SK-N-SH (cell line): ENCODE results near the gene BLID. TPM values are rescaled to one million over a fixed set of nuclear protein-coding genes. Genes with fewer than 3 reads are reported as not detected.

Experiments used
- CTCF ChIA-PET: fragments of 300-600, 350-600 bp; formaldehyde crosslinking; extraction: SDS; loops from one replicate; lab custom pipeline; 2021; lab: Yijun Ruan, JAX
- POLR2A ChIA-PET: fragments of 350-600 bp; sonication (Branson Sonifier 250); formaldehyde crosslinking; extraction: SDS; loops from one replicate; lab custom pipeline; 2020; ENCODE audit warnings: antibody characterized with exemption, inconsistent platforms; lab: Yijun Ruan, JAX
- DNase-seq: peaks from one replicate; pipeline ENCODE4 v3.0.0; 2012
- H2AFZ ChIP-seq: fragments of 200-600 bp; sonication (generic); 2 replicates; pipeline ENCODE4 v1.8.1; 2016; ENCODE audit warnings: antibody characterized with exemption, mild to moderate bottlenecking, low read depth
- H3F3A ChIP-seq: fragments of 200-600 bp; sonication (generic); replicated peaks from 2 replicates; pipeline ENCODE3; 2016; ENCODE audit warnings: antibody characterized with exemption, mild to moderate bottlenecking; ENCODE audit not compliant: insufficient read depth
- H3K27ac ChIP-seq, 2 experiments: fragments of 200-500 bp in 1 of 2; fragments of 200-600 bp in 1 of 2; sonication (Bioruptor generic) in 1 of 2; sonication (generic), shearing (Covaris generic) in 1 of 2; 2 replicates each; pipeline versions ENCODE4 v1.5.1 to v1.6.1; 2014 to 2016; ENCODE audit warnings: low read depth in 2 of 2, inconsistent platforms in 1 of 2, low read length in 1 of 2, mild to moderate bottlenecking in 1 of 2, mixed read lengths in 1 of 2
- H3K27me3 ChIP-seq: fragments of 200-600 bp; sonication (generic), shearing (Covaris generic); 2 replicates; pipeline ENCODE4 v1.6.1; 2016; ENCODE audit warnings: mixed run types; ENCODE audit not compliant: insufficient read depth
- H3K36me3 ChIP-seq, 2 experiments: fragments of 200-500 bp in 1 of 2; fragments of 200-600 bp in 1 of 2; sonication (Bioruptor generic) in 1 of 2; sonication (generic) in 1 of 2; replicated peaks in 1 of 2; 2 replicates each; pipeline versions ENCODE3 to v1.5.1; 2014 to 2016; ENCODE audit warnings: low read length in 1 of 2, mild to moderate bottlenecking in 1 of 2; ENCODE audit not compliant: insufficient read depth in 2 of 2, control insufficient read depth in 1 of 2
- H3K4me1 ChIP-seq, 2 experiments: fragments of 200-500 bp in 1 of 2; fragments of 200-600 bp in 1 of 2; sonication (Bioruptor generic) in 1 of 2; sonication (generic), shearing (Covaris generic) in 1 of 2; 2 replicates each; pipeline versions ENCODE4 v1.5.1 to v1.6.1; 2014 to 2016; ENCODE audit warnings: low read depth in 1 of 2, low read length in 1 of 2, mixed run types in 1 of 2; ENCODE audit not compliant: insufficient read depth in 2 of 2, control insufficient read depth in 1 of 2
- H3K4me2 ChIP-seq: fragments of 200-600 bp; sonication (generic), shearing (Covaris generic); 2 replicates; pipeline ENCODE4 v1.6.1; 2017; ENCODE audit warnings: mixed run types
- H3K4me3 ChIP-seq, 2 experiments: fragments of 200-500 bp in 1 of 2; fragments of 200-600 bp in 1 of 2; sonication (Bioruptor generic) in 1 of 2; sonication (generic), shearing (Covaris generic) in 1 of 2; 2 replicates each; pipeline versions ENCODE4 v1.5.1 to v1.8.1; 2014 to 2016; ENCODE audit warnings: low read depth in 2 of 2, inconsistent platforms in 1 of 2, low read length in 1 of 2, mild to moderate bottlenecking in 1 of 2, mixed read lengths in 1 of 2, moderate library complexity in 1 of 2
- H3K79me2 ChIP-seq: fragments of 200-600 bp; sonication (generic); 2 replicates; pipeline ENCODE4 v1.8.1; 2017; ENCODE audit warnings: mild to moderate bottlenecking; ENCODE audit not compliant: insufficient read depth
- H3K9ac ChIP-seq: fragments of 200-600 bp; sonication (generic); 2 replicates; pipeline ENCODE4 v1.6.1; 2017; ENCODE audit warnings: mixed run types
- H3K9me2 ChIP-seq: fragments of 200-600 bp; sonication (generic); 2 replicates; pipeline ENCODE4 v1.6.1; 2017; ENCODE audit warnings: mixed run types
- H3K9me3 ChIP-seq: fragments of 200-600 bp; sonication (generic); 2 replicates; pipeline ENCODE4 v1.6.1; 2017; ENCODE audit warnings: mixed run types, mild to moderate bottlenecking, moderate library complexity
- H4K20me1 ChIP-seq: fragments of 200-600 bp; sonication (generic); 2 replicates; pipeline ENCODE4 v1.6.1; 2017; ENCODE audit warnings: mild to moderate bottlenecking, mixed run types; ENCODE audit not compliant: insufficient read depth
- CHD2 ChIP-seq: fragments of 150-350 bp; IDR thresholded peaks from 2 replicates; pipeline ENCODE4 v1.6.1; 2018; ENCODE audit warnings: low read length; ENCODE audit not compliant: partially characterized antibody
- CTCF ChIP-seq: fragments of 200-600 bp; sonication (generic); IDR thresholded peaks from 2 replicates; pipeline ENCODE4 v1.6.1; 2017; ENCODE audit warnings: antibody characterized with exemption, mild to moderate bottlenecking, moderate library complexity
- GABPA ChIP-seq: IDR thresholded peaks from 2 replicates; pipeline ENCODE4 v1.4.0; 2012; ENCODE audit warnings: low read depth, mild to moderate bottlenecking
- MEF2A ChIP-seq: IDR thresholded peaks from 2 replicates; pipeline ENCODE4 v1.4.0; 2012; ENCODE audit warnings: low read depth, borderline replicate concordance
- RFX5 ChIP-seq: IDR thresholded peaks from 2 replicates; pipeline ENCODE4 v1.6.1; 2012; ENCODE audit warnings: mild to moderate bottlenecking, improper control_type of control experiment, low read length
- WGBS: methylation state at CpG from one replicate; pipeline ENCODE4 v1.1.6; 2017; ENCODE audit warnings: low lambda C conversion rate; 5-methylcytosine and 5-hydroxymethylcytosine counted together
- polyA plus RNA-seq, 3 experiments: library from polyadenylated mRNA; depleted of rRNA; stranded (reverse); fragments of >200 nt; gene quantifications; 2 replicates each; pipeline ENCODE4 v1.2.3, GENCODE V29; 2012
- TF ChIP-seq, protein P1 (sequence below): fragments of 150-350 bp; IDR thresholded peaks from 2 replicates; pipeline ENCODE4 v1.6.1; 2016; ENCODE audit warnings: mild to moderate bottlenecking, low read depth, low read length
- TF ChIP-seq, protein P2 (sequence below): IDR thresholded peaks from 2 replicates; pipeline ENCODE4 v1.6.1; 2012; ENCODE audit warnings: mild to moderate bottlenecking, low read depth, low read length, moderate library complexity

The BLID gene
- polyA plus RNA-seq, 1 of the 3 experiments (the other 2 are of a cell fraction) = not detected

GRCh38 chr11:122081073-122081472, 34.9 kb downstream of the BLID start:
- TF ChIP-seq, protein P1, sequence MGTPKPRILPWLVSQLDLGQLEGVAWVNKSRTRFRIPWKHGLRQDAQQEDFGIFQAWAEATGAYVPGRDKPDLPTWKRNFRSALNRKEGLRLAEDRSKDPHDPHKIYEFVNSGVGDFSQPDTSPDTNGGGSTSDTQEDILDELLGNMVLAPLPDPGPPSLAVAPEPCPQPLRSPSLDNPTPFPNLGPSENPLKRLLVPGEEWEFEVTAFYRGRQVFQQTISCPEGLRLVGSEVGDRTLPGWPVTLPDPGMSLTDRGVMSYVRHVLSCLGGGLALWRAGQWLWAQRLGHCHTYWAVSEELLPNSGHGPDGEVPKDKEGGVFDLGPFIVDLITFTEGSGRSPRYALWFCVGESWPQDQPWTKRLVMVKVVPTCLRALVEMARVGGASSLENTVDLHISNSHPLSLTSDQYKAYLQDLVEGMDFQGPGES = no peak
- TF ChIP-seq RFX5 (no peak), MEF2A (no peak)
- TF ChIP-seq, all 33 proteins: peak for 0
- Histone ChIP-seq H3K9ac (no peak overlapping the region), H3K4me3 (no peak overlapping the region), H3F3A (peaks cover 49% of the 10 kb centered on the region), H3K36me3 (peaks cover 5 to 16% of the 10 kb centered on the region in 2 experiments), H3K27me3 (no peaks in the 10 kb centered on the region), H4K20me1 (no peaks in the 10 kb centered on the region; the same call in 1 of the 2 replicates), H3K27ac (no peak overlapping the region), H2AFZ (no peak overlapping the region), H3K4me1 (peaks cover 0 to 6% of the 10 kb centered on the region in 2 experiments; a peak in 2 of 4 replicates), H3K4me2 (no peak overlapping the region), H3K79me2 (no peaks in the 10 kb centered on the region), H3K9me2 (no peaks in the 10 kb centered on the region), H3K9me3 (no peaks in the 10 kb centered on the region)
- CTCF ChIA-PET = no interaction called here
- POLR2A ChIA-PET = no interaction called here
- no peak for DNase-seq

DNA sequence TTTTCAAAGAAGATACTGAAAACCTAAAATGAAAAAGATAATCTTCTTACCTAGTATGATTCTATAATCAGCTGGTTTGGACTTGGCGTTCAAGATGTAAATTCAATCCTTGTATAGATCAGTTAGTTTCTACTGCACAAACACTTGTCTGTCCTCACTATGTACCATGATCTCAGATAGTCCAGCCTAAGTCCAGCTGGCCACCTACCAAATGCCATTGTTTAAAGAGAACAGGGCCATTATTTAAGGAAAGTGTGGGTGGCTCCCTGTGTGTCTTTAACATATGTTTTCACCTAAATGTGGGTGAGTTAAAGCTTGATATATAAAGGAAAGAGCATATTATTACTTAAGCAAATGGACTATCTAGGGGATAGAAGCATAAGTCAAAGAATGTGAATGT, 38.6 kb downstream of the BLID start:
- H3K27me3 ChIP-seq = no peaks in the 10 kb centered on the region
- H3K4me1 ChIP-seq = peaks cover 0 to 6% of the 10 kb centered on the region in 2 experiments; a peak in 1 of 4 replicates
- H3K36me3 ChIP-seq = peaks cover 5 to 11% of the 10 kb centered on the region in 2 experiments
- no peak for DNase-seq
- no peaks in the 10 kb centered on the region for H3K9me2 ChIP-seq
- H3F3A ChIP-seq = peaks cover 25% of the 10 kb centered on the region
- H3K4me2 ChIP-seq = no peak overlapping the region
- no peaks in the 10 kb centered on the region for H3K9me3 ChIP-seq
- ChIA-PET CTCF (interaction anchor here (1.3 to 1.6 kb wide), 2 partner anchors 10 to 41 kb away, joined by 3 to 4 read pairs; no protein-coding TSS in a partner anchor), POLR2A (no interaction called here)
- H3K9ac ChIP-seq = no peak overlapping the region
- H3K4me3 ChIP-seq = no peak overlapping the region
- H2AFZ ChIP-seq = no peak overlapping the region
- TF ChIP-seq GABPA (no peak), CTCF (no peak), CHD2 (no peak)
- TF ChIP-seq, protein P2, sequence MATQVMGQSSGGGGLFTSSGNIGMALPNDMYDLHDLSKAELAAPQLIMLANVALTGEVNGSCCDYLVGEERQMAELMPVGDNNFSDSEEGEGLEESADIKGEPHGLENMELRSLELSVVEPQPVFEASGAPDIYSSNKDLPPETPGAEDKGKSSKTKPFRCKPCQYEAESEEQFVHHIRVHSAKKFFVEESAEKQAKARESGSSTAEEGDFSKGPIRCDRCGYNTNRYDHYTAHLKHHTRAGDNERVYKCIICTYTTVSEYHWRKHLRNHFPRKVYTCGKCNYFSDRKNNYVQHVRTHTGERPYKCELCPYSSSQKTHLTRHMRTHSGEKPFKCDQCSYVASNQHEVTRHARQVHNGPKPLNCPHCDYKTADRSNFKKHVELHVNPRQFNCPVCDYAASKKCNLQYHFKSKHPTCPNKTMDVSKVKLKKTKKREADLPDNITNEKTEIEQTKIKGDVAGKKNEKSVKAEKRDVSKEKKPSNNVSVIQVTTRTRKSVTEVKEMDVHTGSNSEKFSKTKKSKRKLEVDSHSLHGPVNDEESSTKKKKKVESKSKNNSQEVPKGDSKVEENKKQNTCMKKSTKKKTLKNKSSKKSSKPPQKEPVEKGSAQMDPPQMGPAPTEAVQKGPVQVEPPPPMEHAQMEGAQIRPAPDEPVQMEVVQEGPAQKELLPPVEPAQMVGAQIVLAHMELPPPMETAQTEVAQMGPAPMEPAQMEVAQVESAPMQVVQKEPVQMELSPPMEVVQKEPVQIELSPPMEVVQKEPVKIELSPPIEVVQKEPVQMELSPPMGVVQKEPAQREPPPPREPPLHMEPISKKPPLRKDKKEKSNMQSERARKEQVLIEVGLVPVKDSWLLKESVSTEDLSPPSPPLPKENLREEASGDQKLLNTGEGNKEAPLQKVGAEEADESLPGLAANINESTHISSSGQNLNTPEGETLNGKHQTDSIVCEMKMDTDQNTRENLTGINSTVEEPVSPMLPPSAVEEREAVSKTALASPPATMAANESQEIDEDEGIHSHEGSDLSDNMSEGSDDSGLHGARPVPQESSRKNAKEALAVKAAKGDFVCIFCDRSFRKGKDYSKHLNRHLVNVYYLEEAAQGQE = no peak
- H3K27ac ChIP-seq = no peak overlapping the region
- WGBS = 100% methylated on average over 1 of the region's 1 CpG
- H3K79me2 ChIP-seq = no peaks in the 10 kb centered on the region; the same call in 1 of the 2 replicates
- H4K20me1 ChIP-seq = no peaks in the 10 kb centered on the region
